ENCODE results near the gene BHMT.
"Not testable (repeated sequence)": the region's sequence is repeated elsewhere in the genome, so short reads cannot be mapped to it uniquely, and the experiment has no call there.

BHMT gene

GRCh38 chr5:79168031-79168430, 56.4 kb downstream of the BHMT start:
- Mint-ChIP-seq H3K27ac (no peak overlapping the region), H3K4me3 (no peak overlapping the region), H3K36me3 (ENCODE audit: low read depth) (no peaks in the 10 kb centered on the region), H3K4me1 (no peaks in the 10 kb centered on the region), H3K9me3 (no peaks in the 10 kb centered on the region), H3K27me3 (ENCODE audit: low read depth) (no peaks in the 10 kb centered on the region)
- TF ChIP-seq, protein P1, sequence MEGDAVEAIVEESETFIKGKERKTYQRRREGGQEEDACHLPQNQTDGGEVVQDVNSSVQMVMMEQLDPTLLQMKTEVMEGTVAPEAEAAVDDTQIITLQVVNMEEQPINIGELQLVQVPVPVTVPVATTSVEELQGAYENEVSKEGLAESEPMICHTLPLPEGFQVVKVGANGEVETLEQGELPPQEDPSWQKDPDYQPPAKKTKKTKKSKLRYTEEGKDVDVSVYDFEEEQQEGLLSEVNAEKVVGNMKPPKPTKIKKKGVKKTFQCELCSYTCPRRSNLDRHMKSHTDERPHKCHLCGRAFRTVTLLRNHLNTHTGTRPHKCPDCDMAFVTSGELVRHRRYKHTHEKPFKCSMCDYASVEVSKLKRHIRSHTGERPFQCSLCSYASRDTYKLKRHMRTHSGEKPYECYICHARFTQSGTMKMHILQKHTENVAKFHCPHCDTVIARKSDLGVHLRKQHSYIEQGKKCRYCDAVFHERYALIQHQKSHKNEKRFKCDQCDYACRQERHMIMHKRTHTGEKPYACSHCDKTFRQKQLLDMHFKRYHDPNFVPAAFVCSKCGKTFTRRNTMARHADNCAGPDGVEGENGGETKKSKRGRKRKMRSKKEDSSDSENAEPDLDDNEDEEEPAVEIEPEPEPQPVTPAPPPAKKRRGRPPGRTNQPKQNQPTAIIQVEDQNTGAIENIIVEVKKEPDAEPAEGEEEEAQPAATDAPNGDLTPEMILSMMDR (IDR thresholded peaks at IDR 0.05; ENCODE audit: unreplicated experiment in 3 of 3) = no peak

- no peaks in the 10 kb centered on the region for H3K4me1 Mint-ChIP-seq
- no peak overlapping the region for H3K27ac Mint-ChIP-seq
- H3K36me3 Mint-ChIP-seq (ENCODE audit: low read depth) = no peaks in the 10 kb centered on the region
Observed at GRCh38 chr5:79170661-79171060, 59.1 kb downstream of the BHMT start.

DNA sequence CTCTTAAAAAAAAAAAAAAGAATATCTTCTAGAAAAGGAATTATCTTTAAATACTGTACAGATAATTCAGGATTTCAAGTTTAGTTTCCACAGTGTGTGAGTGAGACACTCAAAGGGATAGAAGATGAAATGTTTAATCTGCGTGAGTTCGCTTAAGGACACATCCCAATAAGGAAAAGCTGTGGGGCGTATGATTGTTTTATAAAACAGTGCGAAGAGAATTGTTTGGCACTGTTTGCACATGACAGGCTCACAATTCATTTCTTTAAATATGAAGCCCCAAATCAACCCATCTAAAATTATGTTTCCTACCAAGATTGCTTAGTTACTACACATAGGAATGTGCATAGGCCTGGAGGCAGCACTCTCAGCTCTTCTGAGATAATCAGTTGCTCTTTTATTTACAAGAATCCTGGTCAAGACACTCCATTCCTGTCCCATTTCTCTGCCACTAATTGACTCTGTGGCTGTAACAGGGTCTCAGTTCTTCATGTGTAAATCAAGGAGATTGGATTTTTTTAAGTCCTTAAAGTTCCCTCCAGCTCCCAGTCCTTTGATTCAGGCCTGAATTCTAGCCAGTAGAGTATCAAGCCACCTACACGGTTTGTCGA, 60.1 kb downstream of the BHMT start:
- no peaks in the 10 kb centered on the region for H3K36me3 Mint-ChIP-seq (ENCODE audit: low read depth)

More at GRCh38 chr5:79170661-79171060, 59.1 kb downstream of the BHMT start:
- no peaks in the 10 kb centered on the region for H3K27me3 Mint-ChIP-seq (ENCODE audit: low read depth)
- H3K4me3 Mint-ChIP-seq = no peak overlapping the region
- TF ChIP-seq, protein P1 (IDR thresholded peaks at IDR 0.05; ENCODE audit: unreplicated experiment in 3 of 3) = no peak
- H3K9me3 Mint-ChIP-seq = no peaks in the 10 kb centered on the region

DNA sequence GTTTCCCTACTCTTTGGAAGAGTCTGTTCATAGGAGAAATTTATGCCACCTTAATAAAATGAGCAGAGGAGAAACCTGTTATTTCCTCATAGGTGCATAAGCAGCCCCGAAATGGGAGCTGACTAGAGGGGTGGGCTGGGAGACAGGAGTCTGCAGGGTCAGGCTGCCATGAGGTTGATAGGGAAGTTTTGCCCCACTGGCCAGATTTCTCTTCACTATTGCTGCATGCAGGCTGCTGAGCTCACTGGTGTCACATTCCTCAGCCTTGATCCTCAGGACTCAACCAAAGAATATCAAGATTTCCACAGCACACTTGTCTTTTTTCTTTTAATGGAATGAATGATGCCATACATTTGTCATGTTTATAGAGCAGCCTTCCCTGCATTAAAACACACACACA, 60.7 kb downstream of the BHMT start:
- no peak overlapping the region for H3K4me3 Mint-ChIP-seq
- no peaks in the 10 kb centered on the region for H3K36me3 Mint-ChIP-seq (ENCODE audit: low read depth)
- no peak overlapping the region for H3K27ac Mint-ChIP-seq
- TF ChIP-seq, protein P1 (IDR thresholded peaks at IDR 0.05; ENCODE audit: unreplicated experiment in 3 of 3) = no peak
- no peaks in the 10 kb centered on the region for H3K27me3 Mint-ChIP-seq (ENCODE audit: low read depth)
- H3K4me1 Mint-ChIP-seq = no peaks in the 10 kb centered on the region
- H3K9me3 Mint-ChIP-seq = no peaks in the 10 kb centered on the region

More for the DNA sequence above, 60.1 kb downstream of the BHMT start:
- H3K27ac Mint-ChIP-seq = no peak overlapping the region
- TF ChIP-seq, protein P1 (IDR thresholded peaks at IDR 0.05; ENCODE audit: unreplicated experiment in 3 of 3) = no peak
- no peaks in the 10 kb centered on the region for H3K9me3 Mint-ChIP-seq
- no peak overlapping the region for H3K4me3 Mint-ChIP-seq
- H3K27me3 Mint-ChIP-seq (ENCODE audit: low read depth) = no peaks in the 10 kb centered on the region
- no peaks in the 10 kb centered on the region for H3K4me1 Mint-ChIP-seq

DNA sequence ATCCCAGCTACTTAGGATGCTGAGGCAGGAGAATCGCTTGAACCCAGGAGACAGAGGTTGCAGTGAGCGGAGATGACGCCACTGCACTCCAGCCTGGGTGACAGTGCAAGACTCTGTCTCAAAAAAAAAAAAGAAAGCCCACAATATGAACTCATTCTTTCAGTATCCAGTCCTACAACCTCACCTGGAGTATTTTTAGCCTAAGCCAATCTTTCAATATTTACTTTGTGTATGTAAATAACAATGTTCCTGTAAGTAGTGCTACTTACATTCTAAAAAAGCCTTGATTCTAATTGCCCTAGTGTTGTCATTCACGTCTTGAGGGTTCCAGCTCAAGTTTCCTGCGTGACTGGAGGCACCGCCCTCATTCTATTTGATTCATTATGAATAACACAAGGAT, 62.0 kb downstream of the BHMT start:
- H3K4me3 Mint-ChIP-seq = no peak overlapping the region
- no peaks in the 10 kb centered on the region for H3K36me3 Mint-ChIP-seq (ENCODE audit: low read depth)
- H3K27ac Mint-ChIP-seq = no peak overlapping the region
- H3K4me1 Mint-ChIP-seq = no peaks in the 10 kb centered on the region
- no peaks in the 10 kb centered on the region for H3K9me3 Mint-ChIP-seq
- no peaks in the 10 kb centered on the region for H3K27me3 Mint-ChIP-seq (ENCODE audit: low read depth)
- TF ChIP-seq, protein P1 (IDR thresholded peaks at IDR 0.05; ENCODE audit: unreplicated experiment in 3 of 3) = no peak

- H3K27ac Mint-ChIP-seq; H3K27me3 Mint-ChIP-seq (ENCODE audit: low read depth); H3K9me3 Mint-ChIP-seq; H3K4me3 Mint-ChIP-seq; H3K4me1 Mint-ChIP-seq; H3K36me3 Mint-ChIP-seq (ENCODE audit: low read depth): not testable (repeated sequence)
Observed at GRCh38 chr5:79180449-79180848, 68.8 kb downstream of the BHMT start.
